Thyroid gland (tissue), 4 donors: ENCODE measurements around the gene LIN52.

Experiments used
- POLR2A ChIP-seq, 2 donors: fragments of 450-650 bp; IDR thresholded peaks; one replicate each; pipeline ENCODE4 v1.6.1; 2017; ENCODE audit warnings: antibody characterized with exemption in 2 of 2, mild to moderate bottlenecking in 2 of 2, moderate library complexity in 1 of 2
- TF ChIP-seq, protein P1 (sequence below), 6 experiments: fragments of 200-600 bp in 3 of 6; fragments of 450-650 bp in 3 of 6; sonication (generic) in 3 of 6; IDR thresholded peaks; one replicate each; pipeline ENCODE4 v1.5.1; 2016 to 2019; ENCODE audit warnings: antibody characterized with exemption in 6 of 6, mild to moderate bottlenecking in 2 of 6, inconsistent platforms in 1 of 6, moderate library complexity in 1 of 6

DNA sequence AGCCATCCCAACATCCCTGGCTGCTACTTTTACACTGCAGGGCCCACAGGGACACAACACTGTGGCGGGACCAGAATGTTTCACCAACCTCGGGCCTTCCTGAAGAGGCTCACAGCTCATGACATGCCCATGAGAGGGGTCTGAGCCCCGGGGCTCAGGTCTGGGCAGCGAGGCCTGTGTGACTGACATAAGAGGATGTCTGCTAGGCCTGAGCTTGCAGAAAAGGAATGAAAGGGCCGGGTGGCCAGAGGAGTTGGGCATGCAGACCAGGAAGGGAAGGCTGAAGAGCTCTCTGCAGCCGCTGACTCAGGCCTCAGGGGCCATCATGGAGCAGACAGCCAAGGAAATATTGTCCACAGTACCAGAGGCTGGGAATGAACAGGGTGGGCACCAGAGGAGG lies 136.2 kb downstream of the LIN52 start:
- TF ChIP-seq, protein P1, sequence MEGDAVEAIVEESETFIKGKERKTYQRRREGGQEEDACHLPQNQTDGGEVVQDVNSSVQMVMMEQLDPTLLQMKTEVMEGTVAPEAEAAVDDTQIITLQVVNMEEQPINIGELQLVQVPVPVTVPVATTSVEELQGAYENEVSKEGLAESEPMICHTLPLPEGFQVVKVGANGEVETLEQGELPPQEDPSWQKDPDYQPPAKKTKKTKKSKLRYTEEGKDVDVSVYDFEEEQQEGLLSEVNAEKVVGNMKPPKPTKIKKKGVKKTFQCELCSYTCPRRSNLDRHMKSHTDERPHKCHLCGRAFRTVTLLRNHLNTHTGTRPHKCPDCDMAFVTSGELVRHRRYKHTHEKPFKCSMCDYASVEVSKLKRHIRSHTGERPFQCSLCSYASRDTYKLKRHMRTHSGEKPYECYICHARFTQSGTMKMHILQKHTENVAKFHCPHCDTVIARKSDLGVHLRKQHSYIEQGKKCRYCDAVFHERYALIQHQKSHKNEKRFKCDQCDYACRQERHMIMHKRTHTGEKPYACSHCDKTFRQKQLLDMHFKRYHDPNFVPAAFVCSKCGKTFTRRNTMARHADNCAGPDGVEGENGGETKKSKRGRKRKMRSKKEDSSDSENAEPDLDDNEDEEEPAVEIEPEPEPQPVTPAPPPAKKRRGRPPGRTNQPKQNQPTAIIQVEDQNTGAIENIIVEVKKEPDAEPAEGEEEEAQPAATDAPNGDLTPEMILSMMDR (IDR thresholded peaks at IDR 0.05) = no peak
- TF ChIP-seq POLR2A (IDR thresholded peaks at IDR 0.05) = no peak
